ENCODE measurements around the gene KIF26B. TPM values are rescaled to one million over a fixed set of nuclear protein-coding genes. Genes with fewer than 3 reads are reported as not detected.

Gene KIF26B
- total and polyA plus RNA-seq, 2 of the 4 experiments (the other 2 are of a cell fraction) = 0.53 to 0.54 TPM

DNA sequence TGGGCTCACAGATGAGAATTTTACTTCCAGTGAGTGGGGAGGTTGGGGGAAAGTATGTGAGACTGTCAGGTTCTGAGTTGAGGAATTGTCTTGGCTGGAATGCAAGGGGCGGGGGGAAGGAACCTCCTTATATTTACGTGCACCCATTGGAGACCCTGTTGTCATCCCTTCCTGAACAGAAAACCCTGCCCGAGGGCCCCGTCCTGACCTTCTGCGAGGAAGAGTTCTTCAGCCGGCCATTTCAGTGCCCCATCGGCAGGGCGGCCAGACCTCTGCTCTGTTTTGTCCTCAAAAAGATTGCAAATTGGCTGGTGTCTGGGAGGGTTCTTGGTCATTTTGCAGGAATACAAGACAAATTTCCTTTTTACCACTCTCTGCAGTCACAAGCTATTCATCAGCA lies 7.1 kb downstream of the KIF26B start:
- Histone ChIP-seq H2AFZ (replicated peaks; ENCODE audit: low read length, poor library complexity) (no peak overlapping the region), H3K14ac (replicated peaks; ENCODE audit: low read depth, low read length) (no peak overlapping the region), H3K4me2 (ENCODE audit: low read depth, low read length) (no peak overlapping the region), H3K18ac (ENCODE audit: low read depth, low read length) (no peak overlapping the region), H3K36me3 (ENCODE audit: control insufficient read depth, insufficient read depth, low read length) (peaks cover 5% of the 10 kb centered on the region), H3K27me3 (ENCODE audit: control insufficient read depth, insufficient read depth, low read length) (no peaks in the 10 kb centered on the region), H2BK5ac (ENCODE audit: low read depth, low read length, poor library complexity, severe bottlenecking) (no peak overlapping the region), H3K4me3 (ENCODE audit: insufficient read depth, low read depth, low read length) (no peak overlapping the region), H3K4ac (ENCODE audit: low read depth, low read length) (no peak overlapping the region), H3K27ac (ENCODE audit: insufficient read depth, low read length) (no peak overlapping the region), H2AK5ac (ENCODE audit: low read depth, low read length) (no peak overlapping the region), H3K9me1 (ENCODE audit: insufficient read depth, low read length) (peaks cover 4% of the 10 kb centered on the region; the same call in 1 of the 2 replicates), H4K5ac (ENCODE audit: low read depth, low read length) (no peak overlapping the region), H4K20me1 (ENCODE audit: insufficient read depth, low read length) (no peaks in the 10 kb centered on the region), H3K4me1 (ENCODE audit: control insufficient read depth, insufficient read depth, low read length) (no peaks in the 10 kb centered on the region), H2BK20ac (ENCODE audit: low read depth, low read length) (no peak overlapping the region), H3K23ac (ENCODE audit: low read depth, low read length) (no peak overlapping the region), H3K79me1 (ENCODE audit: low read depth in 1 of 2, low read length in 2 of 2) (peaks cover 0 to 7% of the 10 kb centered on the region in 2 experiments; a peak in 2 of 4 replicates), H4K91ac (ENCODE audit: insufficient read depth, low read depth, low read length) (no peak overlapping the region), H3K9me3 (ENCODE audit: control insufficient read depth, insufficient read depth, low read length) (no peaks in the 10 kb centered on the region), H3K9ac (ENCODE audit: low read depth, low read length) (no peak overlapping the region), H3K56ac (ENCODE audit: extremely low read depth, insufficient read depth, low read length) (no peak overlapping the region), H4K8ac (ENCODE audit: low read depth in 2 of 2, low read length in 2 of 2) (no peak overlapping the region), H2BK120ac (ENCODE audit: low read depth, low read length) (no peak overlapping the region), H2AK9ac (replicated peaks; ENCODE audit: low read depth, low read length, poor library complexity) (no peak overlapping the region), H2BK15ac (ENCODE audit: low read depth, low read length) (no peak overlapping the region)
- POLR2A ChIA-PET (ENCODE audit: unreplicated experiment) = no interaction called here
- ATAC-seq (ENCODE audit: low read depth) = no peak
- BruUV-seq (replicated peaks) = no TSS peak
- WGBS, 2 experiments (ENCODE audit: extremely low coverage in 2 of 2, insufficient read length in 1 of 2) = no CpG with 5 or more reads among the region's 8 CpGs
- DNase-seq = no peak
- dilution Hi-C loops (cut with HindIII; ENCODE audit: low sequenced_read_pairs, unreplicated experiment) = no loop called here
- in situ Hi-C loops (cut with MboI; ENCODE audit: low sequenced_read_pairs) = loop anchor here (25.0 kb wide), 1 partner anchor 1525 kb away; no protein-coding TSS in a partner anchor
- TF ChIP-seq BHLHE40 (IDR thresholded peaks at IDR 0.05; ENCODE audit: low read depth, low read length) (no peak), MAFK (IDR thresholded peaks at IDR 0.05; ENCODE audit: low read depth, low read length) (no peak), SMC3 (IDR thresholded peaks at IDR 0.05; ENCODE audit: low read depth, low read length) (no peak), RAD21 (IDR thresholded peaks at IDR 0.05; ENCODE audit: low read length) (no peak)
- TF ChIP-seq, protein P1, sequence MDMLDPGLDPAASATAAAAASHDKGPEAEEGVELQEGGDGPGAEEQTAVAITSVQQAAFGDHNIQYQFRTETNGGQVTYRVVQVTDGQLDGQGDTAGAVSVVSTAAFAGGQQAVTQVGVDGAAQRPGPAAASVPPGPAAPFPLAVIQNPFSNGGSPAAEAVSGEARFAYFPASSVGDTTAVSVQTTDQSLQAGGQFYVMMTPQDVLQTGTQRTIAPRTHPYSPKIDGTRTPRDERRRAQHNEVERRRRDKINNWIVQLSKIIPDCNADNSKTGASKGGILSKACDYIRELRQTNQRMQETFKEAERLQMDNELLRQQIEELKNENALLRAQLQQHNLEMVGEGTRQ (IDR thresholded peaks at IDR 0.05; ENCODE audit: low read depth, low read length) = no peak
- intact Hi-C loops (cut with micrococcal nuclease) = no loop called here
- CTCF ChIA-PET = no interaction called here

All from IMR-90 (cell line).